ENCODE data around the gene AOPEP. TPM values are rescaled to one million over a fixed set of nuclear protein-coding genes. Genes with fewer than 3 reads are reported as not detected.
A peak's percentile ranks its signal among the peaks of the same experiment; 100 is the strongest.

The AOPEP gene
- total RNA-seq, 1 experiment from 2014 or later: 36.4 TPM

GRCh38 chr9:94932652-94933510 lies 206.4 kb downstream of the AOPEP start:
- H3K9me3 ChIP-seq (ENCODE audit: control insufficient read depth, insufficient read depth, low read depth, low read length): no peaks in the 10 kb centered on the region
- peaks cover 24% of the 10 kb centered on the region for H3K4me1 ChIP-seq (ENCODE audit: control insufficient read depth, insufficient read depth, low read length)
- POLR2A ChIA-PET: interaction anchor here (0.6 kb wide), 1 partner anchor 29 kb away, joined by 10 read pairs; no protein-coding TSS in a partner anchor
- CTCF ChIA-PET: interaction anchor here (0.6 kb wide), 1 partner anchor 86 kb away, joined by 4 read pairs; no protein-coding TSS in a partner anchor
- ATAC-seq (no peak), DNase-seq (ENCODE audit: low read depth, low spot score) (no peak)
- H3K27ac ChIP-seq (ENCODE audit: low read length): peak overlapping the region; percentile 58; the same call in 1 of the 2 replicates
- no peaks in the 10 kb centered on the region for H3K27me3 ChIP-seq (ENCODE audit: control insufficient read depth, insufficient read depth, low read length)
- TF ChIP-seq CTCF (IDR thresholded peaks at IDR 0.05): no peak
- TF ChIP-seq TCF7L2 (IDR thresholded peaks at IDR 0.05; ENCODE audit: low read depth, low read length): no peak
- no peak for TF ChIP-seq REST (IDR thresholded peaks at IDR 0.05; ENCODE audit: insufficient read depth in 1 of 2, low read depth in 2 of 2, low read length in 1 of 2)
- TF ChIP-seq POLR2AphosphoS5 (IDR thresholded peaks at IDR 0.05; ENCODE audit: low read depth, low read length): no peak
- TF ChIP-seq SIN3A (IDR thresholded peaks at IDR 0.05; ENCODE audit: borderline replicate concordance, insufficient read depth, low read depth, low read length): no peak
- in situ Hi-C loops (cut with HindIII; ENCODE audit: low pct_unique_long_range_greater_than_20kb, low sequenced_read_pairs) (no loop called here), intact Hi-C loops (cut with micrococcal nuclease; ENCODE audit: unreplicated experiment) (no loop called here)
- no peak overlapping the region for H3K4me3 ChIP-seq (ENCODE audit: low read depth in 2 of 2, low read length in 2 of 2)
- H3K36me3 ChIP-seq (ENCODE audit: control insufficient read depth, insufficient read depth, low read length): no peaks in the 10 kb centered on the region
- no TSS peak for BruUV-seq (replicated peaks)

- ATAC-seq (no peak), DNase-seq (ENCODE audit: low read depth, low spot score) (no peak)
- intact Hi-C loops (cut with micrococcal nuclease; ENCODE audit: unreplicated experiment): no loop called here
- TF ChIP-seq TCF7L2 (IDR thresholded peaks at IDR 0.05; ENCODE audit: low read depth, low read length) (no peak), REST (IDR thresholded peaks at IDR 0.05; ENCODE audit: insufficient read depth in 1 of 2, low read depth in 2 of 2, low read length in 1 of 2) (no peak), CTCF (IDR thresholded peaks at IDR 0.05) (no peak), SIN3A (IDR thresholded peaks at IDR 0.05; ENCODE audit: borderline replicate concordance, insufficient read depth, low read depth, low read length) (no peak), POLR2AphosphoS5 (IDR thresholded peaks at IDR 0.05; ENCODE audit: low read depth, low read length) (no peak)
- Histone ChIP-seq H3K4me1 (ENCODE audit: control insufficient read depth, insufficient read depth, low read length) (peaks cover 18% of the 10 kb centered on the region), H3K27ac (ENCODE audit: low read length) (peak overlapping the region; percentile 58; the same call in 1 of the 2 replicates), H3K27me3 (ENCODE audit: control insufficient read depth, insufficient read depth, low read length) (no peaks in the 10 kb centered on the region), H3K9me3 (ENCODE audit: control insufficient read depth, insufficient read depth, low read depth, low read length) (no peaks in the 10 kb centered on the region), H3K4me3 (ENCODE audit: low read depth in 2 of 2, low read length in 2 of 2) (no peak overlapping the region), H3K36me3 (ENCODE audit: control insufficient read depth, insufficient read depth, low read length) (no peaks in the 10 kb centered on the region)
- in situ Hi-C loops (cut with HindIII; ENCODE audit: low pct_unique_long_range_greater_than_20kb, low sequenced_read_pairs): no loop called here
- POLR2A ChIA-PET: interaction anchor here (0.6 kb wide), 1 partner anchor 30 kb away, joined by 10 read pairs; no protein-coding TSS in a partner anchor
- CTCF ChIA-PET: interaction anchor here (0.6 kb wide), 1 partner anchor 87 kb away, joined by 4 read pairs; no protein-coding TSS in a partner anchor
- no TSS peak for BruUV-seq (replicated peaks)
Measured at GRCh38 chr9:94933511-94933828, 207.0 kb downstream of the AOPEP start.

All from Panc1 (cell line).